ENCODE measurements around the gene PHYHD1. TPM values are rescaled to one million over a fixed set of nuclear protein-coding genes. Genes with fewer than 3 reads are reported as not detected.

PHYHD1 gene
- total RNA-seq, 6 donors from 2014 or later: 27.6 to 286 (median 57.7) TPM

DNA sequence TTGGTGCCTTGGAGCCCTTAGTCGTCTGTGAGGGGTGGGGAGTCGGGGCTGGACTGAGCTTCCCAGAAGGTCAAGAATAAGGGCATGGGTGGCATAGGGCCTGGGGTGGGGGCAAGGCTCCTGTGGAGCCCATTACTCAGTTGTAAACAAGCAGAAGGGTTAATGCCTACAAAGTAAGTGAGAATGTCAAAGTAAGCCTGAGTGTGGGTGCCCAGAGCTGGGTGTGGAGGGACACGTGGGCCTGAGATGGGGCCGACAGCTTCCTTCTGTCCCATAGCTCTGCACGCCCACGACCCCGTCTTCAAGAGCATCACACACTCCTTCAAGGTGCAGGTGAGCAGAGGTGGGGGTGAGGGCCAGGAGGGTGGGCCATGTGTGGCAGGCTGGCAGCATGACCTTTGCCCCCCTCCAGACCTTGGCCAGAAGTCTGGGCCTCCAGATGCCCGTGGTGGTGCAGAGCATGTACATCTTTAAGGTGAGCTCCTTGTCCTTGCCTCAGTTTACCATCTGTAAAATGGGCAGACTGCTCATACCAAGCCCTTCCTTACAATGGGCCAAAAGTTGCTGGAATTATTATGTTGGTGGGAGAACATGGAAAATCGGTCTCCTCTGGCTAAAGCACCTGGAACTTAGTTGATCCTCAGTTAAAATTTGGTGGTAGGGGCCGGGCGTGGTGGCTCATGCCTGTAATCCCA is 15.5 kb downstream of the PHYHD1 start:
- ATAC-seq (ENCODE audit: low FRiP score in 2 of 2): no peak
- 88 to 95% methylated on average over 9 to 11 of the region's 11 CpGs for WGBS, 2 donors

DNA sequence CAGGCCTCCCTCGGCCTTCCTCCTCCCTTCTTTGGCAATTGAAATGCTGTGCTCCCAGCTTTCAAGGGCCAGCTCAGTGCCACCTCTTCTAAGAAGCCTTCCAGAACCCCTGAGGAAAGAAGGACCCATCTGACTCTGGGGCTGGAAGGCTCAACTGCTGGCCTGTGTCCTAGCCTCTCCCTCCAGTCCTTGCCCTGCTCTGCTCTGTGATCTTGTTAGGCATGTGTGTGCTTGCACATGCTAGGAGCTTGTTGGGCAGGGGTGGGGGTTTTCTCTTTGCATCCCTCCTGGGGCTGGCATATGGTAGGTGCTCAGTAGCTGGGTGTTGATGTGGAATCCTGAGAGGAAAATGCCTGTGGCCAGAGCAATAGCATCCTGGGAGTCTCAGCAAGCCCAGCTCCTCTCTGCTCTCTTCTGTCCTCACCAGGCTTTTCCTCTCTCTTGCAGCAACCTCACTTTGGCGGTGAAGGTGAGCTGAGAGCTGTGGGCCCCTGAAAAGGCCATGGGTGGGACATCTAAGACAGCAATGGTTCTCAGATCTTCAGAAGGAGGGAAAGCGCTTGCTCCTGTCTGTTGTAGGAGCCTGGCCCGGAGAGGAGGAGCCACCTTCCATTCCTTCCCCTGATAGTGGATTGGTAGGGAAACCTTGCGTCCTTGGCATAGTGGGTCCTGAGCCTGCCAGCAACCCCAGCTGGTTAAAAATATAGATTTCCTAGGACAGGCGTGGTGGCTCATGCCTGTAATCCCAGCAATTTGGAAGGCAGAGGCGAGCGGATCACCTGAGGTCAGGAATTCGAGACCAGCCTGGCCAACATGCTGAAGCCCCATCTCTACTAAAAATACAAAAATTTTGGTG is 16.8 kb downstream of the PHYHD1 start:
- ATAC-seq (ENCODE audit: low FRiP score in 2 of 2) (no peak), DNase-seq (no peak)
- Histone ChIP-seq H3K27me3 (no peaks in the 10 kb centered on the region), H3K4me1 (peaks cover 11 to 22% (median 17%) of the 10 kb centered on the region in 4 donors), H3K27ac (no peak overlapping the region), H3K4me3 (no peak overlapping the region), H3K9me3 (no peaks in the 10 kb centered on the region), H3K36me3 (peaks cover 0 to 19% (median 11%) of the 10 kb centered on the region in 4 donors)
- no peak for TF ChIP-seq POLR2AphosphoS5 (IDR thresholded peaks at IDR 0.05)
- TF ChIP-seq, protein P1, sequence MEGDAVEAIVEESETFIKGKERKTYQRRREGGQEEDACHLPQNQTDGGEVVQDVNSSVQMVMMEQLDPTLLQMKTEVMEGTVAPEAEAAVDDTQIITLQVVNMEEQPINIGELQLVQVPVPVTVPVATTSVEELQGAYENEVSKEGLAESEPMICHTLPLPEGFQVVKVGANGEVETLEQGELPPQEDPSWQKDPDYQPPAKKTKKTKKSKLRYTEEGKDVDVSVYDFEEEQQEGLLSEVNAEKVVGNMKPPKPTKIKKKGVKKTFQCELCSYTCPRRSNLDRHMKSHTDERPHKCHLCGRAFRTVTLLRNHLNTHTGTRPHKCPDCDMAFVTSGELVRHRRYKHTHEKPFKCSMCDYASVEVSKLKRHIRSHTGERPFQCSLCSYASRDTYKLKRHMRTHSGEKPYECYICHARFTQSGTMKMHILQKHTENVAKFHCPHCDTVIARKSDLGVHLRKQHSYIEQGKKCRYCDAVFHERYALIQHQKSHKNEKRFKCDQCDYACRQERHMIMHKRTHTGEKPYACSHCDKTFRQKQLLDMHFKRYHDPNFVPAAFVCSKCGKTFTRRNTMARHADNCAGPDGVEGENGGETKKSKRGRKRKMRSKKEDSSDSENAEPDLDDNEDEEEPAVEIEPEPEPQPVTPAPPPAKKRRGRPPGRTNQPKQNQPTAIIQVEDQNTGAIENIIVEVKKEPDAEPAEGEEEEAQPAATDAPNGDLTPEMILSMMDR (IDR thresholded peaks at IDR 0.05): no peak
- no peak for TF ChIP-seq EP300 (IDR thresholded peaks at IDR 0.05)
- TF ChIP-seq POLR2A (IDR thresholded peaks at IDR 0.05): no peak
- 91 to 92% methylated on average over 9 of the region's 9 CpGs for WGBS, 2 donors

More for the DNA sequence above, 15.5 kb downstream of the PHYHD1 start:
- H3K4me3 ChIP-seq: no peak overlapping the region
- no peaks in the 10 kb centered on the region for H3K9me3 ChIP-seq
- H3K4me1 ChIP-seq: peaks cover 0 to 16% (median 10%) of the 10 kb centered on the region in 4 donors
- H3K27me3 ChIP-seq: no peaks in the 10 kb centered on the region
- no peak overlapping the region for H3K27ac ChIP-seq
- no peak for TF ChIP-seq EP300 (IDR thresholded peaks at IDR 0.05)
- TF ChIP-seq, protein P1 (IDR thresholded peaks at IDR 0.05): no peak
- TF ChIP-seq POLR2A (IDR thresholded peaks at IDR 0.05): no peak
- peaks cover 0 to 19% (median 11%) of the 10 kb centered on the region in 4 donors for H3K36me3 ChIP-seq
- DNase-seq: no peak

DNA sequence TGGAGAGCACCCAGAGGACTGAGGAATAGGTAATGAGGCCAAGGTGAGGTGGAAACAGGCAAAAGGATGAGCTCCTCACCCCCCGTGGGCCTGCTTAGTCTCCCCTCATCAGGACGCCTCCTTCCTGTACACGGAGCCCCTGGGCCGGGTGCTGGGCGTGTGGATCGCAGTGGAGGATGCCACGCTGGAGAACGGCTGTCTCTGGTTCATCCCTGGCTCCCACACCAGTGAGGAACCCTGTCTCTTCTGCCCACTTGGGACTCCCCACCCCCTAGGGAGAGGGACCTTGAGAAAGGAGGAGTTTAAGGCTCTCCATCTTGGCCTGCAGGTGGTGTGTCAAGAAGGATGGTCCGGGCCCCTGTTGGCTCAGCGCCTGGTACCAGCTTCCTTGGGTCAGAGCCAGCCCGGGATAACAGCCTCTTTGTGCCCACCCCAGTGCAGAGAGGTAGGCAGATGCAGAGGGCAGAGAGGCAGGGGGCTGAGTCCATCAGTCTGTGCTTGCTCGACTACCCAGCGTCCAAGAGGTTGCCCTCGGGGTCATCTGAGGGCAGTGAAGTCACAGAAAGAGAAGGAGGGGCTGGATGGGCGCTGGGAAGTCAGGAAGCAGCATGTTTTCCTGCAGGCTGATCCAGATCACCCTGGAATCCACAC is 19.6 kb downstream of the PHYHD1 start:
- ATAC-seq (ENCODE audit: low FRiP score in 2 of 2) (no peak), DNase-seq (no peak)
- TF ChIP-seq POLR2AphosphoS5 (IDR thresholded peaks at IDR 0.05) (peak in 1 of 2 donors; percentile 29), EP300 (IDR thresholded peaks at IDR 0.05) (no peak)
- Histone ChIP-seq H3K9me3 (no peaks in the 10 kb centered on the region), H3K4me3 (no peak overlapping the region), H3K27me3 (no peaks in the 10 kb centered on the region), H3K4me1 (peaks cover 19 to 38% (median 26%) of the 10 kb centered on the region in 4 donors), H3K36me3 (peaks cover 0 to 12% (median 9%) of the 10 kb centered on the region in 4 donors), H3K27ac (peak overlapping the region; percentile 12 to 79 (median 59))
- 60 to 64% methylated on average over 10 to 15 of the region's 15 CpGs for WGBS, 2 donors

DNA sequence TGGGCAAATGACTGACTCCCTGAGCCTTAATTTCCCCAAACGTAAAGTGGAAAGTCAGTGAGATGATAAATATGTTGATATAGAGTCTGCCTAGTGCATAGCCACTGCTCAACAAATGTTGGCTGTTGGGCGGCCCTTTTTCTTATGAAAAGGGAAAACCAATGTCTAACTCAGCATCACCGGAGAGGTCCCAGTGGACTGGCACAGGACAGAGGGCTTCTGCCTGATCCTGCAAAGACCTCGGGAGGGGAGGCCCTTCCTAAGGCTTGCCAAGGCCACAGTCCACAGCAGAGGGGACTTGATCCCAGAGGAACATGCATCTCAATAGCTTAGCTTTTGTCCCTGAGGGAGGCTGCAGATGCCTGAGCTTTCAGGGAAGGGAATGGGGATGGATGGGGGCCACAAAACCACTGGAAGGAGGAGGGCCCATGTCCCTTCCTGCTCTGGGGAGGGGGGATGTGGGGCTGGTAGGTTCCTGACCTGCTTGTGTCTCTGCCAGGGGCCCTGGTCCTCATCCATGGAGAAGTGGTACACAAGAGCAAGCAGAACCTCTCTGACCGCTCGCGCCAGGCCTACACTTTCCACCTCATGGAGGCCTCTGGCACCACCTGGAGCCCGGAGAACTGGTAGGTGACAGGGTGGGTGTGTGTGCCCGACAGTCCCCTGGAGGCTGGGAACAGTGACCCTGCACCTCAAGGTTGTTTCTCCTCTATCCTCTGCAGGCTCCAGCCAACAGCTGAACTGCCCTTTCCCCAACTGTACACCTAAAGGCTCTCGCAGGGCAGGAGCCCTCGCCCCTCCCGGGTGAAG is 20.4 kb downstream of the PHYHD1 start:
- TF ChIP-seq POLR2A (IDR thresholded peaks at IDR 0.05): no peak
- no peak for TF ChIP-seq POLR2AphosphoS5 (IDR thresholded peaks at IDR 0.05)
- TF ChIP-seq, protein P1 (IDR thresholded peaks at IDR 0.05): no peak
- TF ChIP-seq EP300 (IDR thresholded peaks at IDR 0.05): no peak

More for the DNA sequence above, 20.4 kb downstream of the PHYHD1 start:
- H3K9me3 ChIP-seq: no peaks in the 10 kb centered on the region
- peaks cover 2 to 10% (median 6%) of the 10 kb centered on the region in 4 donors for H3K36me3 ChIP-seq
- peaks cover 20 to 40% (median 27%) of the 10 kb centered on the region in 4 donors for H3K4me1 ChIP-seq
- H3K4me3 ChIP-seq: peak overlapping the region in 1 of 4 donors; percentile 14
- DNase-seq (no peak), ATAC-seq (ENCODE audit: low FRiP score in 2 of 2) (peak in 1 of 2 donors; percentile 12)
- WGBS, 2 donors: 72 to 74% methylated on average over 7 to 12 of the region's 12 CpGs
- no peaks in the 10 kb centered on the region for H3K27me3 ChIP-seq
- peak overlapping the region; percentile 49 to 79 (median 58) for H3K27ac ChIP-seq
